ENCODE results near the gene GADD45B. TPM values are rescaled to one million over a fixed set of nuclear protein-coding genes. Genes with fewer than 3 reads are reported as not detected.
"Not testable (repeated sequence)": the region's sequence is repeated elsewhere in the genome, so short reads cannot be mapped to it uniquely, and the experiment has no call there.

GADD45B gene
- total RNA-seq, 1 donor from 2014 or later: 4.9 TPM

DNA sequence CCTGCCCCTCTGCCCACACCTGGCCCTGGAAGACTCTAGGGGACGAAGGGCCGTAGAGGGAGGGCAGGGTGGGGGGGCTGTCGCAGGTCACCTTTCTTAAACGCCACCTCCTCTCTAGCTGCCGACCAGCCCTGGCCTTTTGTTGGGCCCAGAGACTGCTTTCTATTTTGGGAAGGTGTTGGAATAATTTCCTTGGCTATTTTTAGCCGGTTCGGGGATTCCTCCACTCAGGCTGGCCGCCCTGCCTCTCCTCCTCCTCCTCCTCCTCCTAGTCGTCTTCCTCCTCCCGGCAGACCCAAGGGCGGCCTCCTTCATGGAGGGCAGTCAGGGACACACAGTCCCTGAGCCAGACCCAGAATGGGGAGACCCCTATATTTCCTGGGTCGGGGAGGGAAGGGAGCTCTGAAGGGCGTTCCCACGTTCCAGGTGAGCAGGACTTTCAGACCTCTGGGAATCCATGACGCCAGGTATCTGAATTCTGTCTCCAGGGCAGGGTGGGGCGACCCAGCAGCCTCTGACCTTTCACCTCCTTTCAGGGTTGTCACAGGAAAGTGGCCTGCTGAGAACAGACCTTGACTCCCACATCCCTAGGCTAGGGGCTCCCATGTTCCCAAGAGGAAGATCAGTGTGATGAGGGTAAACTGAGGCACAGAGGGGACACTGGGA is 19.9 kb downstream of the GADD45B start:
- H3K36me3 Mint-ChIP-seq (ENCODE audit: insufficient read depth): no peaks in the 10 kb centered on the region
- peaks cover 30% of the 10 kb centered on the region for H3K27me3 Mint-ChIP-seq
- H3K27ac Mint-ChIP-seq: peak overlapping the region; percentile 71
- peaks cover 6% of the 10 kb centered on the region for H3K4me1 Mint-ChIP-seq (ENCODE audit: low read depth)
- TF ChIP-seq, protein P1, sequence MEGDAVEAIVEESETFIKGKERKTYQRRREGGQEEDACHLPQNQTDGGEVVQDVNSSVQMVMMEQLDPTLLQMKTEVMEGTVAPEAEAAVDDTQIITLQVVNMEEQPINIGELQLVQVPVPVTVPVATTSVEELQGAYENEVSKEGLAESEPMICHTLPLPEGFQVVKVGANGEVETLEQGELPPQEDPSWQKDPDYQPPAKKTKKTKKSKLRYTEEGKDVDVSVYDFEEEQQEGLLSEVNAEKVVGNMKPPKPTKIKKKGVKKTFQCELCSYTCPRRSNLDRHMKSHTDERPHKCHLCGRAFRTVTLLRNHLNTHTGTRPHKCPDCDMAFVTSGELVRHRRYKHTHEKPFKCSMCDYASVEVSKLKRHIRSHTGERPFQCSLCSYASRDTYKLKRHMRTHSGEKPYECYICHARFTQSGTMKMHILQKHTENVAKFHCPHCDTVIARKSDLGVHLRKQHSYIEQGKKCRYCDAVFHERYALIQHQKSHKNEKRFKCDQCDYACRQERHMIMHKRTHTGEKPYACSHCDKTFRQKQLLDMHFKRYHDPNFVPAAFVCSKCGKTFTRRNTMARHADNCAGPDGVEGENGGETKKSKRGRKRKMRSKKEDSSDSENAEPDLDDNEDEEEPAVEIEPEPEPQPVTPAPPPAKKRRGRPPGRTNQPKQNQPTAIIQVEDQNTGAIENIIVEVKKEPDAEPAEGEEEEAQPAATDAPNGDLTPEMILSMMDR (IDR thresholded peaks at IDR 0.05; ENCODE audit: unreplicated experiment): no peak
- H3K9me3 Mint-ChIP-seq (ENCODE audit: low read depth): no peaks in the 10 kb centered on the region
- peak overlapping the region; percentile 56 for H3K4me3 Mint-ChIP-seq (ENCODE audit: low read depth)
- DNase-seq (ENCODE audit: low spot score, unreplicated experiment): no peak

DNA sequence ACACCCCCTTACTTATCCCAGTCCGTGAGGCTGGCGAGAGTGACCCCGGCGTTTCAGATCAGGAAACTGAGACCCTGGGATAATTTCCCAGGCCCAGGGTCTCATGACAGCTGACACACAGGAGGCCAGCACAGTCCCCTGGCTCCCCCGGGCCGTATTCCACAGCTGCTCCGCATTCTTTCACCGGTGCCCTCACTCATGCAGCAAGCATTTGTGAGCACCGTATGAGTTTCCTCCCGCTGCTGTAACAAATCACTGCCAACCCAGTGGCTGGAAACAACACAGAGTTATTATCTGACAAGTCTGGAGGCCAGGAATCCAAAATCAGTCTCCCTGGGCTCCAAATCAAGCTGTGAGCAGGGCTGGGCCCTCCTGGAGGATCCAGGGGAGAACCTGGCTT is 21.3 kb downstream of the GADD45B start:
- H3K27me3 Mint-ChIP-seq: peaks cover 24% of the 10 kb centered on the region
- H3K27ac Mint-ChIP-seq: no peak overlapping the region
- H3K4me1 Mint-ChIP-seq (ENCODE audit: low read depth): peaks cover 6% of the 10 kb centered on the region
- DNase-seq (ENCODE audit: low spot score, unreplicated experiment): no peak
- H3K9me3 Mint-ChIP-seq (ENCODE audit: low read depth): no peaks in the 10 kb centered on the region
- TF ChIP-seq, protein P1 (IDR thresholded peaks at IDR 0.05; ENCODE audit: unreplicated experiment): no peak
- no peak overlapping the region for H3K4me3 Mint-ChIP-seq (ENCODE audit: low read depth)
- H3K36me3 Mint-ChIP-seq (ENCODE audit: insufficient read depth): no peaks in the 10 kb centered on the region

DNA sequence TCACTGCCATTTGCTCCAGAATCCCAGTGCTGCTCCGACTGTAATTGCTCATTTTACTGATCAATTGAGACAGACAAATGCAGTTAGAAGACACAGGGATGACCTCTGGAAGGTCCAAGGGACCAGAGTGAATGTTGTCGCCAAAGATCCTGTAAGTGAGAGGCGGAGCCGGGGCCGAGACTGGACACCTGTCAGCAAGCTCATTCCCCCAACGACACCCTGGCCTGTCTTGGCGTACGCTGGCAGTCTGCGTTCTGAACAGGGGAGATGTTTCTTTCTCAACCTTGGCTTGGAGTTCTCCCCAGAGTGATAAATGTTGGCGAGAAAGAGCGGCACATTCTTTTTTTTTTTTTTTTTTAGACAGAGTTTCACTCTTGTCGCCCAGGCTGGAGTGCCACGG is 24.2 kb downstream of the GADD45B start:
- Mint-ChIP-seq H3K4me3 (ENCODE audit: low read depth) (no peak overlapping the region), H3K27me3 (peaks cover 9% of the 10 kb centered on the region), H3K9me3 (ENCODE audit: low read depth) (no peaks in the 10 kb centered on the region), H3K27ac (no peak overlapping the region), H3K4me1 (ENCODE audit: low read depth) (peaks cover 15% of the 10 kb centered on the region), H3K36me3 (ENCODE audit: insufficient read depth) (no peaks in the 10 kb centered on the region)
- TF ChIP-seq, protein P1 (IDR thresholded peaks at IDR 0.05; ENCODE audit: unreplicated experiment): no peak
- no peak for DNase-seq (ENCODE audit: low spot score, unreplicated experiment)

DNA sequence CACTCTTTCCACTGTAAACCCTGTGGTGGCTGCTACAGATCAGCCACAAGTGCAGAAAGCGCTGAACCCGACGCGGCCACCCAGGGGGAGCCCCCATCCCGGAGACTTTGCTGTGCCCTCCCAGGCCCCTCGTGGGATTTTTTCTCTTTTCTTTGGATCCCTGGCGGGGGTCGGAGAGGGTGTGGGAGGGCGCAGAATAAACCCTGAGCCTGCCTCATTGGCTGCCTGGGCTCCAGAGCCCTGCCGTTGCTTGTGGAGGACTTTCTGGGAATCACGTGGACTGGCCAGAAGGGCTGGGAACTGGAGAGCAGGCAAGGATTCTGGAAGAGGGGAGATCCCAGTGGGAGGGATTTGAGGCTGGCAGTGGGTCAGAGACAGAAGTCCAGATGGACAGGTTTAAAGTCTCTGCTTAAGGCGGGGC is 24.9 kb downstream of the GADD45B start:
- no peak overlapping the region for H3K4me3 Mint-ChIP-seq (ENCODE audit: low read depth)
- H3K9me3 Mint-ChIP-seq (ENCODE audit: low read depth): no peaks in the 10 kb centered on the region
- TF ChIP-seq, protein P1 (IDR thresholded peaks at IDR 0.05; ENCODE audit: unreplicated experiment): no peak
- no peak for DNase-seq (ENCODE audit: low spot score, unreplicated experiment)
- H3K36me3 Mint-ChIP-seq (ENCODE audit: insufficient read depth): no peaks in the 10 kb centered on the region
- H3K27me3 Mint-ChIP-seq: peaks cover 9% of the 10 kb centered on the region
- H3K4me1 Mint-ChIP-seq (ENCODE audit: low read depth): peaks cover 14% of the 10 kb centered on the region
- no peak overlapping the region for H3K27ac Mint-ChIP-seq

DNA sequence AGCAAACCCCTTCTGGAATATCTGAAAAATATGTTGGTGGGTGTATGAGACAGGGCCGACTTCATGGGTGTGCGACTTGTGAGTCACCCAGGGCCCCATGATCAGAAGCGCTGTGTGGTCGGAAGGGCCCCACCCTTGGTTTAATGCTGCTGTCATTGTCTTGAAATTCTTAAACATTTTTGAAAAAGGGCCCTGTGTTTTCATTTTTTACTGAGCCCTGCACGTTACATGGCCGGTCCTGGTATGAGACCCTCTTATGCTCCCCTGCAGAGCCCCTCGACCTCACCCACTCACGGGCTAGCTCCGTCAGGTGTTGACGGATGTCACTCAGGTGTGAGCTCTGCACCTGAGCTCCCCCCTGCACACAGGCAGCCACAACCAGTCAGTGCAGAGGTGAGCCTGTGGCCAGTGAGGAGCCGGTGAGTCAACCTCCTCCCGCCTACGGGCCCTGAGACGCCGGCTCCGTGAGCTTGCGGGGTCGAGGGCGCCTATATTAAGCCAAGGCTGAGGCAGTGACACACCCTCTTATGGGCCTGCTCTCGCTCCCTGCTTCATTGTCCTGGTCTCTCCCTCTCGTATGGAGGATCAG is 27.7 kb downstream of the GADD45B start:
- no peak for DNase-seq (ENCODE audit: low spot score, unreplicated experiment)
- TF ChIP-seq, protein P1 (IDR thresholded peaks at IDR 0.05; ENCODE audit: unreplicated experiment): no peak
- Mint-ChIP-seq H3K4me3 (ENCODE audit: low read depth) (no peak overlapping the region), H3K9me3 (ENCODE audit: low read depth) (no peaks in the 10 kb centered on the region), H3K36me3 (ENCODE audit: insufficient read depth) (no peaks in the 10 kb centered on the region), H3K27me3 (peaks cover 9% of the 10 kb centered on the region), H3K27ac (peak overlapping the region; percentile 81), H3K4me1 (ENCODE audit: low read depth) (peaks cover 17% of the 10 kb centered on the region)

DNA sequence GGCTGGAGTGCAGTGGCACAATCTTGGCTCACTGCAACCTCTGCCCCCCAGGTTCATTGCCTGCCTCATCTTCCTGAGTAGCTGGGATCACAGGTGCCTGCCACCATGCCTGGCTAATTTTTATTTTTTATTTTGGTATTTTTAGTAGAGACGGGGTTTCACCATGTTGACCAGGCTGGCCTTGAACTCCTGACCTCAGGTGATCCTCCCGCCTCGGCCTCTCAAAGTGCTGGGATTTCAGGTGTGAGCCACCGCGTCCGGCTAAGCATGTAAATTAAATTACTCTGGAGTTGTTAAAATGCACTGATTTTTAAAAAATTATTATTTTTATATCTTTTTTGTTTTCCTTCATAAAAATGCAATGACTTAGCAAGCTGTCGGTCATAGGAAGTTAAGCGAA is 30.7 kb downstream of the GADD45B start:
- DNase-seq (ENCODE audit: low spot score, unreplicated experiment); H3K27me3 Mint-ChIP-seq; H3K36me3 Mint-ChIP-seq (ENCODE audit: insufficient read depth); H3K4me3 Mint-ChIP-seq (ENCODE audit: low read depth); H3K9me3 Mint-ChIP-seq (ENCODE audit: low read depth): not testable (repeated sequence)
- Mint-ChIP-seq H3K27ac (peak overlapping the region; percentile 93), H3K4me1 (ENCODE audit: low read depth) (peaks cover 15% of the 10 kb centered on the region)

Measured in progenitor cell of endocrine pancreas (in vitro differentiated cells).